HEK293T (cell line): Measurements from ENCODE around the gene GTF2H1.

Experiments used
- CTCF ChIA-PET: fragments of 350-600 bp; formaldehyde crosslinking; extraction: SDS; loops from one replicate; lab custom pipeline; 2021; ENCODE audit warnings: antibody characterized with exemption, inconsistent platforms; lab: Yijun Ruan, JAX
- POLR2A ChIA-PET: fragments of 350-600 bp; formaldehyde crosslinking; extraction: SDS; loops from one replicate; lab custom pipeline; 2020; ENCODE audit warnings: antibody characterized with exemption, inconsistent platforms; lab: Yijun Ruan, JAX
- DNase-seq: peaks from one replicate; pipeline ENCODE4 v3.0.0; 2012; ENCODE audit warnings: mixed read lengths; ENCODE audit errors: extremely low spot score
- ARNT ChIP-seq: fragments of 450-650 bp; IDR thresholded peaks from 2 replicates; pipeline ENCODE4 v1.6.1; 2017; ENCODE audit warnings: mild to moderate bottlenecking
- BHLHE40 ChIP-seq: fragments of 450-650 bp; IDR thresholded peaks from 2 replicates; pipeline ENCODE4 v1.6.1; 2016; ENCODE audit warnings: mild to moderate bottlenecking, moderate library complexity, borderline replicate concordance
- CTBP1 ChIP-seq: fragments of 450-650 bp; IDR thresholded peaks from 2 replicates; pipeline ENCODE4 v1.6.1; 2016; ENCODE audit warnings: borderline replicate concordance
- ELF4 ChIP-seq: fragments of 450-650 bp; IDR thresholded peaks from 2 replicates; pipeline ENCODE4 v1.6.1; 2017; ENCODE audit warnings: antibody characterized with exemption
- FOXA1 ChIP-seq: fragments of 450-650 bp; IDR thresholded peaks from 2 replicates; pipeline ENCODE4 v1.6.1; 2016; ENCODE audit warnings: mild to moderate bottlenecking
- L3MBTL2 ChIP-seq: fragments of 450-650 bp; conservative IDR thresholded peaks from 2 replicates; pipeline ENCODE4 v1.6.1; 2016; ENCODE audit warnings: mild to moderate bottlenecking
- NFRKB ChIP-seq: fragments of 450-650 bp; IDR thresholded peaks from 2 replicates; pipeline ENCODE4 v1.6.1; 2016; ENCODE audit warnings: mild to moderate bottlenecking, moderate library complexity
- SP1 ChIP-seq: fragments of 450-650 bp; IDR thresholded peaks from 2 replicates; pipeline ENCODE4 v1.6.1; 2017
- SUZ12 ChIP-seq: fragments of 450-650 bp; IDR thresholded peaks from 2 replicates; pipeline ENCODE4 v1.6.1; 2016; ENCODE audit warnings: mild to moderate bottlenecking

Gene GTF2H1

DNA sequence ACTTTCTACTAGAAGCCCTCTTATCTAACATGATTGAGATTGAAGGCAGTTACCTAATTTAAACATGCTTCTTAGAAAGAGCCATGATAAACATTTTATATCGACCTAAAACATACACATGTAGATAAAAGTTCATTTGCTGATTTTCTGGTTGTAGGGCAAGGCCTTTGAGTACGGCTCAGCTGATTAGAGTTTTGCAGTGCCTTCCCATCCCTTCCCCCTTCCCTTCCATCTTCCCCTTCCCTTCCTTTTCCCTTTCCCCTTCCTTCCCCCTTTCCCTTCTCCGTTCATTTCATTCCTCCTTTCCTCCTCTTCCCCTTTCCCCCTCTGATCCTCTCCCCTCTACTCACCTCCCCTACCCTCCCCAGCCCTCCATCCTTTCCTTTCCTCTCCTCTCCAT is 94.1 kb downstream of the GTF2H1 start:
- CTCF ChIA-PET: no interaction called here
- DNase-seq: no peak
- POLR2A ChIA-PET: no interaction called here
- TF ChIP-seq ELF4: no peak
- TF ChIP-seq FOXA1: no peak
- TF ChIP-seq NFRKB: no peak
- no peak for TF ChIP-seq BHLHE40
- no peak for TF ChIP-seq L3MBTL2
- TF ChIP-seq SUZ12: no peak
- no peak for TF ChIP-seq SP1
- TF ChIP-seq ARNT: no peak
- no peak for TF ChIP-seq CTBP1
